ENCODE results near the gene UVSSA.

Gene UVSSA

DNA sequence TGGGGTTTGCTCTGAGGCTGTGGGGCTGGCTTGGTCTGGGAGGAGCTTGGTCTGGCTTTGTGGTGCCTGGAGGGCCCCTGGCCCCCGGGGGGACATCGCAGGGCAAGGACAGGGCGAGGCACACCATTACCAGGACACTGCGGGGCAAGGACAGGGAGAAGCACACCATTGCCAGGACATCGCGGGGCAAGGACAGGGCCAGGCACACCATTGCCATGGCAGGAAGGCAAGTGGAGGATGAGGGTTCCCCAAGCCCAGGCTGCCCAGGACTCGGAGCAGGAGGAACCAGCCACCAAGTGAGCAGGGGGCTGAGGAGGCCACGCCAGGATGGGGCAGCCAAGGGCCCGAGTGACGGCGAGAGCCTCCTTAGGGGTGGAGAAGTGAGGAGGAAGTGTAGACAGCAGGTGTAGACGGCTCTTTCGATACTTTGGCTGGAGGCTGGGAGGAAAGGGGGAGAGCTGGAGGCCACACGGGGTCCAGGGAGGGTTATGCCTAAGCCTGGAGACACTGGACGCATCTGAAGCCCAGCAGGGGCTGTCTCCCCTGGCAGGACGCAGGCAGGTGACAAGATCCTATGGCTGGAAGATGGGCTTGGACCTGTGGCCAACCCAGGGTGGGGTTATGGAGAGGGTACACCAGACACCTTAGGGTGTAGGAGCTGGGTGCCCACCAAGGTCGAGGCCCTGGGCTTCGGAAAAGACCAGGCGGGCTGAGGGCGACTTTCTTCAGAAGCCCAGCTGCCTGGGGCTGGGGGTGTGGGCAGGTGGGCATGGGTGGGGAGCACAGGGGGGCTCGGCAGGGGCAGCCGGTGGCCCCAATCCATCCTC, 51.9 kb downstream of the UVSSA start:
- DNase-seq, result no peak

DNA sequence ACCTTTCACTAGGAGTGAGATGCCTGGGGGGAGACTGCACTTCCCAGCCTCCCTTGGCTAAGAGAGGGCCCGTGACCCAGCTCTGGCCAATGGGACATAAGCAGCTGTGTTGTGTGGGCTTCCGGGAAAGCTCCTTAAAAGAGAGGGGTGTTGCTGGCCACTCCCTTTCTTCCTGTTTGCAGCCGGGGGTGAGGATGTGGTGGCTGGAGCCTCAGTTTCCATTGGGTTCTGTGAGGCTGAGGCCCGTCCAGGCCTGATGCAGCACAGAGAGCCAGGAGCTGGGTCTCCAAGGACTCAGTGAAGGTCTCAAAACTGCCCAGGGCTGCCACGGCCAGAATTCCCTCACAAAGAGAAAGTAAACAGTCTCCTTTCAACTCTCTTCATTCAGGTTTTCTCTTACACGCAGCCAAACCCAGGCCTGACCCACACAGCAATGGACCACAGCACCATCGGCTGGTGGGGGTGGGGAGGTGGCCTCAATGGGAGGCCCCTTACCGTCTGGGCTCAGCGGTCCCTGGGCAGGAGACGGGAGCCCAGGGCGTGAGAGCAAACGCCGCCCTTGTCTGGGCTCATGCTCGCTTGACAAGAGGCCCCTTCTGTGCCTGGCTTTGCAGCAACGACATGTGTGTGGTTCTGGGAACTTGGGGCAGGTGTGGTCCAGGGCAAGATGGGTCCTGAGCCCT, 52.6 kb downstream of the UVSSA start:
- DNase-seq, result peak; percentile 10

DNA sequence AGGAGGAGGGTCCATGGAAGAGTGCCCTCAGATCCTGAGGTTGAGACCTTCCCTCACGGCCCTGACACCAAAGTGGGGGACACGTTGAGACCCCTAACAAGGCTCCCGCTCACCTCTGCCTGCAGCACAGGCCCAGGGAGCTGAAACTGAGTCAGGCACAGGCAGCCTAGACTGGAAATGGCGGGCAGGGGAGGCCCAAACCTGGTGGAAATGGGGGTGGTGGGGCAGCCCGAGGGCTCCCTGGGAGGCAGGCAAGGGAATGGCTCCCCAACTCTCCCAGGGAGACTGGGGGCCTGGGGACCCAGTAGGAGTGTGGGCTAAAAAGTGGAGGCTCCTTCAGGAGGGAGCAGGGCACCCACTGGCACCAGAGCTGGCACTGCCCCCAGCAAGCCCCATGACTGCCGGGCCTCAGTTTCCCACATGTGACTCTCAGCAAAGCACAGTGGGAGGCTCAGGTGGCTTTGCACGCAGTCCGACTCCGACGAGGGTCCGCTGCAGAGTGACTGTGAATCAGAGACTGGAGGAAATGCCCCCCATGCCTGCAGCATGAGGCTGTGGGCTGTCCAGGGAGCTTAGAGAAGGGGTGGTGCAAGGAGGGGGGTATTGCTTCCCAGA, 53.3 kb downstream of the UVSSA start:
- peak; percentile 13 for DNase-seq

DNA sequence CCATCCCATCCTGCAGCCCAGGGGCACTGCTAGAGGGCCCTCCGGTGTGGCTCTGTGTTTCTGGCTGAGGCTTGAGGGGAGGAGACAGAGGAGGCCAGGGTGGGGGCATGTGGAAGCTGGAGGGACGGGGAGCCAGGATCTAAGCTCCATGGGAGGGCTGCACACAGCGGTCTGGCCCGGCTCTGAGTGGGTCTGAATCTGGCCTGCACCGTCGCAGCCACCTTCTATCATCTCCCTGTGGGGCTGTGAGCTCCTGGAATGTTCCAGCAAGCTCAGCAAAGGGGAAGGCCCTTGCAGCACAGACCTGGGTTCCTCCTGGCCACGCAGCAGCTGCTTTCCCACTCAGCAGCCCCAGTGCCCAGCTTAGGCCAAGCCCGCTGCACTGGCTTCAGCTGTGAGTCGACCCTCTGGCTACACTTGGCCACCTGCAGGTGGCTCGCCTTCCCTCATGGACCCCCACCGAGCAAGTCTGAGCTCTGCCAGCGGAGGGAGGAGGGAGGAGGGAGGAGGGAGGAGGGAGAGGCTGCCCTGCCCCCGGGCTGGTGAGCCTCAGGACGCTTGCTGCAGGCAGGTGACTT, 53.9 kb downstream of the UVSSA start:
- no peak for DNase-seq

DNA sequence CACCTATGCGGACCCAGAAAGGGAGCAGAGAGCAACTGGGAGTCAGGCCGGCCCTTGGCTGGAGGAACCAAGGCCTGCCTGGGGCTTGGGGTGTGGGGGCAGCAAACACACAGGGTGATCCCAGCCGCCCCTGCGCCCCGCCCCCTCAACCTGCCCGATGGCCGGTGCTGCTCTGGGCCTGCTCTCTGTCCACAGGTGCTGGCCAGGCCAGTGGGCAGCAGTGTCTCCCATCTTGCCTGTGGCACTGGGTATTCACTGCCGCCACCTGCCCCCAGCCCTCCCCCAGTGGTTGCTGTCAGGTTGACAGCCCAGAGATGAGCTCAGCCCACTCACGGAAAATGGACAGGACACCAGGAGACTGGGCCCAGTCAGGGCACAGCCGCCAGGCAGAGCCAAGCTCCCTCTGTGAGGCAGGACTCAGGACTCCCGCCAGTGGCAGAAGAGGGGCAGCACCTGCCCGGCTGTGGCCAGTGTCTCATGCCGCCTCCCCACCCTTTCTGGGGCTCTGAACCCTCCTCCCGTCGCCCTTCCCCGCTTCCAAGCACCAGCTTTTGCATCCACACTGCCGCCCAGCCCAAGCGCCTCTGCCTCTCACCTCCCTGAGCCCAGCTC, 54.5 kb downstream of the UVSSA start:
- peak; percentile 31 for DNase-seq

DNA sequence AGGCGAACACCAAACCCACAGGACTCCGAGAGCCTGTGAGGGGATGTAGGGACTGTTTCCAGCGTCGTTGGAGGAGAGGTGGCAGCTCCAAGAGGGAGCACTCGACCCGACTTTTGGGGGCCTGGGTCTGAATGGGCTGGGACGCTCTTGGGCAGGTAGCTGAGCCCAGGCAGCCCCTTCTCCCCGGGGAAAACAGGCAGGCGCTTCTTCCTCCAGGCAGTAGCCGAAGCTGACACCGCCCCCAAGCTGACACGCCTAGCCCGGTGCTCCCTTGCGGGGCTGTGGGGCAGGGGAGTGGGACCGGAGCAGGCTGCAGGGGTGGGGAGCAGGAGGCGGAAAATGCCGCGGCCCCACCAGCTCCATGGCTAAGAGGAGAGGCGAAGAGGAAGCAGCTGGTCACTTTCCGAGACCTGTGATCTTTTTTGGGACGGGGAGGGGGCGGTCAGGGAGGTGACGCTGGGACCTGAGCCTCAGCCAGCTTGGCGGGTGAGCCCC, 55.1 kb downstream of the UVSSA start:
- DNase-seq, result no peak

DNA sequence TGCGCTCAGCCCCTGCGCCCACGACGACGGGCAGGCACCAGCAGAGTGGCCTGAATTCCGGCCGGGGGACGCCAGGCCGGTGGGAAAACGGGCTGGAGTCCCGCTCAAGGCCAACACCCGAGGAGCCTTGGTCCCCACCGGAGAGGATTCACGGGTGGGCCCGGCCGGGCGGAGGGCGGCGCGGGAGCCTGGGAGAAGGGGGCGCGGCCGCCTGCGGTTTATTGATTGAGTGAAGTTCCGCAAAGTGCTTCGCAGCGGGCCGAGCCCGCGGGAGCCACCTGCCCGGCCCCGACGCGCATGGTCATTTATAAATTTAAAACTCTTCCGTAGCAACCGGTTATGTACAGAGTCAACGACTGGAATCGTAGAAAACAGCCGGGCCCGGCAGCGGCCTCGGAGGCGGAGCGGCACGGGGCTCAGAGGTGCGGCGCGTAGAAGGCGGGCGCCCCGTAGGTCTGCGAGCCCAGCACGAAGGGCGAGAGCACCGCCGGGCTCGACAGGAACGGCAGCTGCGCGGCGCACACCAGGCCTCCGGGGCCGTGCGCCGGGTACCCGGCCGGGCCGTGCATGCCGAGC, 55.6 kb downstream of the UVSSA start:
- DNase-seq, result peak; percentile 28

DNA sequence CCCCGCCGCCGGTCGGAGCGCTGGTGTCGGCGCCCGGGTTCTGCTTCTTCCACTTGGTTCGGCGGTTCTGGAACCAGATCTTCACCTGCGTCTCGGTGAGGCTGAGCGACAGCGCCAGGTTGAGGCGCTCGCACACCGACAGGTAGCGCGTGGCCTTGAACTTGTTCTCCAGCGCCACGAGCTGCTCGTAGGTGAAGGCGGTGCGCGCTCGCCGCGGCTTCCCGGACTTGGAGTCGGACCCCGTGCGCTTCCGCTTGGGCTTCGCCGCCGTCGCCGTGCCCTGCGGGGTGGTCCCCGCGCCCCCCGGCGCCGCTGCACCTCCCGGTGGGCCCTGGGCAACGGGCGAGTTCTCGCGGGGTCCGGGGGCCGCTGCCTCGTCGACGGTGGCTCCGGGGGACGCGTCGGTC, 56.2 kb downstream of the UVSSA start:
- no peak for DNase-seq

DNA sequence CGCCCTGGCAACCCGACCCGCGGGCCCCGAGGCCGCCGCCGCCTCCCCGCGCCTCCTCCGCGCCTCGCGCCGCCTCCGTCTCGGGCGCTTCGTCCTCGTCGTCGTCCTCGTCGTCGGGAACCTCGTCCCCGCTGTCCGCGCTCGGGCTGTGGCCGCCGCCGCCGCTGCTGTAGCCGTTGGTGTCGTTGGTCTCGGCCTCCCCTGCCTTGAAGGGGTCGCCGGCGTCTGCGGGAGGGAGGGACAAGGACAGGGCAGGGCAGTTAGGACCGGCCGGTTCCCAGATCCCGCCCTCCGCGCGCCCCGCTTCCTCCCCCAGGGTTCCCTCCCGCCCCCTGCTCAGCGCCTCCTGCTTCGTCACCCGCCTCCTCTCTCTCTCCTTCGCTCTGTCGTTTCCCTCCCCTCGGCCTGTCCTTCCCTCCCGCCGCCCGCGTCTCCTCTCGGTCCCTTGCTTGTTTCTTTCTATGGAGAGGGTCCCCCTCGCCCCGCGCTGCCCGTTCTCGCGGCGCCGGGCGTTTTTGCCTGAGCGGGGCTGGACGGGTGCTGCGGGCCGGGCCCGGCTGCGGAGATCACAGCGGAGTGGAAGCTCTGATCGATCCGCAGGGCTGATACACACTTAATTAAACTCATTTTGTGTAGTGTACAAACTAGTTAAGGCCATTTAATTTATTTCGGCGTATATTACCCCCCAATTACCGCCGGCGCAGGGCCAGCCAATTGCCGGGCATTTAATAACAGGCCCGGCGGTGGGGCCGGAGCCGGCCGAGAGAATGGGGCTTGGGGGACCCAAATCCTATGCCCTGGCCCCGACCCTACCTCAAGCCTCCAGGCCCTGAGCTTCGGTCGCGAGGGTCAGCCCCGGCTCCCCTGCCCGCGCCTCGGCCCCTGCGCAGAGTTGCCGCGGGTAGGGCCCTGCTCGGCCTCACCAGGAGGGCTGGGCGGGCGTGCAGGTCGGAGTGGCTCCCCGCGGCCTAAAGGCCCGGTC, 56.9 kb downstream of the UVSSA start:
- DNase-seq, result peak; percentile 16

DNA sequence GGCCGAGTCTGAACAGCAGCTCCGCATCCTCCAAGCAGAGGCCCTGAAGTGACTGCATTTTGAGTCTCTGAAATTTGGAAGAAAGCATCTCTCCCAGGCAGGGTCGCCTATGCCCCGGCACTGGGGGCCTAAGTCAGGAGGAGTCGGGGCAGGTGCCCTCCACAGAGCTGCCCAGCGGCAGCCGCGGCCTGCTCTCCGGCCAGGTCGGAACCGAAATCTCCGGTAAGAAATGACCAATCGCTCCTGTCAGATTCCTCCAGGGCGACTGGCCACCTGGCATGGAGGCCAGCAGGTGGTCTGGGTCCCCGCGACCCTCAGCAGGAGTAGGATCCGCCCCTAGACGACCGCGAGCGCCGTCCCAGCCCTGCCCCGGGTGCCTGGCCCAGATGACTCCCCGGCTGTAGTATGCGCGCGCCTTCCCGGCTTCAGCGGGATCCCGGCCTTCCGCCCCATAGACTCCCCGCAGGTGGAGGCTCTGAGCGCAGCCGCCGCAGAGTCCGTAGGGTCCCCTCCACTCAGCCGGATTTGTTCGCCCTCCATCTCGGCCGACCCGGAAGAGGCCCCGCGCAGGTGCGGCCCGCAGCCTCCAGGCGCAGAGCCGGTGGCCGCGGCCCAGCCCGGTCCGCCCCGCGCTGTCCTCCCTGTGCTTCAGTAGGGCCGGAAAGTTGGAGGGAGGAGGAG, 57.7 kb downstream of the UVSSA start:
- no peak for DNase-seq

DNA sequence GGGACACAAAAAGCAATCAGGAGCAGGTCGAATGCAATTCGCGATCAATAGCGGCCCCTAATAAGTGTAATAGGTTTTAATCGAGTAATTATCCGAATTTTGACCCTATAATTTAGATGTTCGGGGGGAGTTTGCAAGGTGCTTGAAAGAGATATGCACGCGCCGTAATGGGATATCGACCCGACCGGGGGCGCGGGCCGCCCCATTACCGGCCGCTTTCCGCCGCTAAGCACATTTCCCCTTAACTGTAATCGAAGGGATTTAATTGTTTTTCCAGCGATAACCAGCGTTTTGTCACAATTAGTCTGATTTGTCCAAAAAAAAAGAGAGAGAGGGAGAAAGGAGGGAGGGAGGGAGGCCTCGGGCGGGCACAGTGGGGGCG, 58.2 kb downstream of the UVSSA start:
- no peak for DNase-seq

DNA sequence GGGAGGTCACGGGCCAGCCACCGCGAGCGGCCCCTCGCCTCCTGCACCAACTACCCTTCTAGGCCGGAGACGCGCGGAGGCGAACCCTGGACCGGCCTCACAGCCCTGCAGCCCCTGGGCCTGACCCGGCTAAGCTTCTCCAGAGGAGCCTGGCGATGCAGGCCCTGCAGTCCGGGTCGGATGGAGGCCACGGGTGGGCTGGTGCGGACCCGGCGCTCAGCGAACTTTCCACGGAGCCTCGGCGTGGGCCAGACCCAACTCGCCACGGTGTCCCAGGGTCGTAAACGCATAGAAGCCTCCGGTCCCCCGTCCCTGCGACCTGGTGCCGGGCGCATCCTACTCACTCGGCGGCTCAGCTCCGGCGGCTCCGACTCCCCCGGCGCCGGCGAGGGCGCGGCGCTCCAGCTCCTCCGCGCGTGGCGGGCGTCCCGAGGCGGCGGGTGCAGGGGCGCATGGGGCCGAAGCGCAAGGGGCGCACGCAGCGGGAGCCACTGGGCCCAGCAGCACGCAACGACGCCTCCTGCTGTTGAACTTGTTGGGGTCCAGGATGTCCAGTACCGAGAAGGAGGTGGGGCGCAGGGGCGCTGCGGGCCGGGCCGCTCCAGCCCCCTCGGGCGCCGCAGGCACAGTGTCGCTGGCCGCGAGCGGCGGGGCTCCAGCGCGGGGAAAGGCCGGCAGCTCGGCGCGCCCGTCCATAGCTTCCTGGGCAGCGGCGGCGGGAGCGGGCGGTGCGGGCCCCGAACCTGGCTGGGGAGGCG, 58.8 kb downstream of the UVSSA start:
- DNase-seq, result peak; percentile 24

DNA sequence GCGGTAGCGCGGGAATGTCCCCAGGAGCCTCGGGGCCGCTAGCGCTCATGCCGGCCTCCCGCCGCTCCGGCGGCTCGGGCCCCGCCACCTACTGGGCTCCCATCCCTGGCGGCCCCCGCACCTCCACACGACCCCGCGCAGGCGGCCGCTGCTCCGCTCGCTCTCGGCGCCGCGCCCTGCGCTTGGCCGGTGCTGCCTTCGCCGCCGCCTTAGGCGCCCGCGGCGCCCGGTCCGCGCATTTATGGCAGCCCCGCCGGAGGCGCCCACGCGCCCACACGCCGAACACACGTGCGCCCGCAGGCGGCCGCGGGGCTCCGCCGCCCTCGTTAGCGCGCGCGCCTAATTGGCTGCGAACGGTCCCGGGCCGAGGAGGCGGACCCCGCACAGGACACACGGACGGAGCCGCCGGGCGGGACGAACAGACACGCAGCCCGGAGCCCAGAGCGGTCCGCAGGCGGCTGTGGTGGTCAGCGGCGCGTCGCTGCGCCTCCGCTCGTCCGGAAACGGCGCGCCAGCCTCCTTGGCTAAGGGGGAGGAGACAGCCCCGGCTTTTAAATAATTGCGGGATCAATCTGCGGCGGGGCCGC, 59.5 kb downstream of the UVSSA start, which contains the start of gene NKX1-1:
NKX1-1 (minus strand) TSS at position 49 of the 587 bp plus-strand sequence; CDS start at position 49, 0 bp downstream.
- DNase-seq, result peak; percentile 19

DNA sequence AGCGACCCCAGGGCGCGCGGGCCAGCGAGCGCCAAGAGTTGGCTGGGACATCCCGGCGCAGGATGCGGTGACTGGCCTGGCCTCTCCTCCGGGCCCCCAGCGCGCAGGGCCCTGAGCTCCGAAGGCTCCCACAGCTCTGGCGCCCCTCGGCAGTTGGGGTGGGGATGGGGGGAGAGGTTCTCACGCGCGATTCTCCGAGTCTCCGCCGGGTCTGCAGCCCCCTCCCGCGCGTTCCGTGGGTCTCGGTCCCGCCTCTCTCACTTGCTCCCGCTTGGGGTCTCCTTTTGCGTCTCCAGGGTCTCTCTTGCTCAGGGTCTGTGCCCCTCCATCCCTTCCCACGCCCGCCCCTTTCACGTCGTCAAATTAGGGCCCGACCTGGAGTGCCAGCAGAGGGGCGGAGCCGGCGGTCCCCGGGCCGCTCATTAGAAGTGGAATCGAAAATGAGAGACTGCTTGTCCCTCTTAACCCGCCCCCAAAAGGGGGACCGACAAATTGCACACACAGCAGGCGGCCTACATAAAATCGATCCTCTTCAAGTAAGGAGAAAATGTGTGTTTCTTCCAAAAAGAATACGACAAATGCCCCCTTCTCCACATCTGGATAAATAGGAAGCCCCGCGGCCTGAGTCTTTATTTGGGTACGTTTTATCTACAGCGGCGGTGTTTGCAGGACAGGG, 60.1 kb downstream of the UVSSA start:
- peak; percentile 34 for DNase-seq

DNA sequence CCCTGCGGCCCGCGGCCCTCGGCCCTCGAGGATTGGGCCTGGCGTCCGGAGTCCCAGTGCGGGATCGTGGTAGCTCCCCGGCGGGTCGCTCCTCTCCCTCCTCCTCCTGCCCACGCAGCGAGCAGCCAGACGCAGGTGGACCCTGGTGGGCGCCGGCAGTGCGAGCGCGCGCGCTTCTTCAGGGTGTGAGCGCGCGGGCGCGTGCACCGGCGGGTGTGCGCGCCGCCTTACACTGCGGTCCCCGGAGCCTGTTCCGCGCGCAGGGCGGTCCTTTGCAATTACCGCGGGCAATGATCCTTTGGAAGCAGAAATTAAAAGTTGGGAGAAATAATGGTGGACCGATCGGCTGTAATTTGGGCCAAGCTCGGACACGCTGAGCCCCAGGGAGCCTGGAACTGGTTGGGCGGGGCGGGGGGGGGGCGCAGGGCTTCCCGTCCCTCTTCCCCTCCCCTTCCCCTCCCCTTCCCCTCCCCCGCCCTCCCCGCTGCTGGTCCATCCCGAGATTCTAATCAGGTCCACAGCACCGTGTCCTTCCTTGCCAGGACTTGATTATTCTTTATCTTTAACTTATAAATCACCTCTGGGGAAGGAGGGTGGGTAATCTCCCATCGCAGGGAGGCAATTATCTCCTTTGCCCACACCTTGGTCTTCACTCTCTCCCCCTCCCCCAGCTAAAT, 60.8 kb downstream of the UVSSA start:
- DNase-seq, result no peak

DNA sequence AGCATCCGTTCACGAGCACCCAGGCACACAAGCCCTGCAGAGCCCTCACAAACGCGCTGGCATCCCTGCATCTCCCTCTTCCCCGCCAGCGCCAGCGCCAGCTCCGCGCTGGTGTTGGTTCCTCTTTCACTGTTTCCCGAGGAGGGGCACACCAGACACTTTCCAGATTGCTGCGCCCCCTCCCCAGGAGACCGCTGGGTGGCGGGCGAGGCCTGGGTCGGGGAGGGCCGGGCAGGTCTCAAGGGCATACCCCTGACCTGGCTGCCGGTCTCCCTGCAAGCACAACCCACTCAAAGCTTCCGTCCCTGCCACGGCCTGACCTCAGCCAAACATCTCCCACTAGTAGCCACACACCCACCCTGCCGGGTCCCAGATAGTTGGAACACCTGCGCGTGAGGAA, 61.4 kb downstream of the UVSSA start:
- no peak for DNase-seq

DNA sequence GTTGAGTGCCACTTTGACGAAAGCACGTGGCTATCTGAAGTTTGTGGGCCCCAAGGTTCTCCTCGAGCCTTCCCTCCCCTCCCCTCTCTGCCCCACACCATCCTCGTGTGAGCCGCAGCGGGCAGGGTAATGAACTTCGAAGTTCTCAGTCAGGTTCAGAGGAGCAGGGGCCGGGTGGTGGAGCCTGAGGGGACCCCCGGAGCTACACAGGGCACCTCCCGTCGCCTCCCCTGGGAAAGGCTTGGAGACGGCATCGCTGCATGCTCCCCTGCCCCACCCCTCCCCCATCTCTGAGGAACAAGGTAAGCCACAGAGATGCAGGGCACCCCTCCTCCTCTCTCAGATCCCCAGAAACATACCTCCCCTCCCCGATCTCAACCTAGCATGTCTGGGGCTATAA, 62.1 kb downstream of the UVSSA start:
- no peak for DNase-seq
